HepG2 (cell line): ENCODE results near the gene COBLL1. TPM values are rescaled to one million over a fixed set of nuclear protein-coding genes. Genes with fewer than 3 reads are reported as not detected.

Experiments used
- ATAC-seq: fragments of 200-7000 bp; cut with Tn5 transposase; 3 replicates; pipeline ENCODE4 v1.9.1; 2020; ENCODE audit warnings: mild to moderate bottlenecking, moderate library complexity
- BruUV-seq: library from RNA; stranded (reverse); fragments of 400-500 nt; replicated peaks from 2 replicates; lab custom pipeline; 2021; lab: Mats Ljungman, UMichigan
- CTCF ChIA-PET: fragments of 300-600 bp; formaldehyde crosslinking; extraction: SDS; loops from one replicate; lab custom pipeline; 2021; ENCODE audit warnings: low total read pairs, inconsistent platforms, low intra/inter-chr PET ratio; lab: Yijun Ruan, JAX
- POLR2A ChIA-PET: fragments of 350-600 bp; sonication (Branson Sonifier 250); formaldehyde crosslinking; loops from one replicate; lab custom pipeline; 2020; ENCODE audit warnings: antibody characterized with exemption, inconsistent platforms; lab: Yijun Ruan, JAX
- DNase-seq: peaks from one replicate; pipeline ENCODE4 v3.0.0-alpha.2; 2015; ENCODE audit warnings: low spot score
- FAIRE-seq: peaks from 3 replicates; lab custom pipeline; 2011; peaks lifted over from hg19 to GRCh38; lab: Jason Lieb, UNC
- H2AFZ ChIP-seq: one replicate; pipeline ENCODE4 v1.6.1; 2011; ENCODE audit warnings: low read length, inconsistent platforms
- H3K27ac ChIP-seq: fragments of 300-600 bp; 3 replicates; pipeline ENCODE4 v1.8.0; 2011; ENCODE audit warnings: mixed run types, mild to moderate bottlenecking, mixed read lengths, low read length, inconsistent platforms; ENCODE audit not compliant: insufficient read depth; ENCODE audit errors: extremely low read length
- H3K27me3 ChIP-seq, 2 experiments: fragments of 200-600 bp in 1 of 2; 2 replicates in 1 of 2; 3 replicates in 1 of 2; pipeline versions ENCODE4 v1.6.0 to v1.8.0; 2011; ENCODE audit warnings: low read length in 2 of 2, mild to moderate bottlenecking in 2 of 2, moderate library complexity in 2 of 2, inconsistent platforms in 1 of 2; ENCODE audit not compliant: insufficient read depth in 2 of 2, control insufficient read depth in 1 of 2
- H3K36me3 ChIP-seq, 2 experiments: fragments of 200-600 bp in 1 of 2; replicated peaks in 1 of 2; 2 replicates in 1 of 2; 3 replicates in 1 of 2; pipeline versions ENCODE4 v1.5.1 to v1.8.0; 2011; ENCODE audit warnings: low read length in 2 of 2, inconsistent platforms in 1 of 2; ENCODE audit not compliant: insufficient read depth in 2 of 2, control insufficient read depth in 1 of 2
- H3K4me1 ChIP-seq: 2 replicates; pipeline ENCODE4 v1.5.1; 2012; ENCODE audit warnings: low read length, inconsistent platforms; ENCODE audit not compliant: insufficient read depth
- H3K4me2 ChIP-seq: 2 replicates; pipeline ENCODE4 v1.6.0; 2011; ENCODE audit warnings: low read depth, low read length, inconsistent platforms
- H3K4me3 ChIP-seq, 3 experiments: fragments of 200-600 bp in 1 of 3; sonication (generic), shearing (Covaris generic) in 1 of 3; replicated peaks in 1 of 3; 2 replicates each; pipeline ENCODE4 v1.5.1; 2011 to 2016; ENCODE audit warnings: low read length in 3 of 3, inconsistent platforms in 2 of 3, low read depth in 2 of 3, mild to moderate bottlenecking in 2 of 3, control low read depth in 1 of 3, mixed read lengths in 1 of 3; ENCODE audit not compliant: insufficient read depth in 1 of 3
- H3K79me2 ChIP-seq: one replicate; pipeline ENCODE4 v1.6.1; 2011; ENCODE audit warnings: low read length, inconsistent platforms; ENCODE audit not compliant: insufficient read depth
- H3K9ac ChIP-seq: 2 replicates; pipeline ENCODE4 v1.6.0; 2011; ENCODE audit warnings: mild to moderate bottlenecking, low read depth, low read length, inconsistent platforms; ENCODE audit not compliant: insufficient read depth
- H3K9me3 ChIP-seq: 2 replicates; pipeline ENCODE4 v1.5.1; 2012; ENCODE audit warnings: mild to moderate bottlenecking, low read length
- H4K20me1 ChIP-seq: 2 replicates; pipeline ENCODE4 v1.6.0; 2011; ENCODE audit warnings: inconsistent platforms, mild to moderate bottlenecking, low read length, moderate library complexity; ENCODE audit not compliant: insufficient read depth
- ADNP ChIP-seq: sonication (generic); formaldehyde crosslinking; IDR thresholded peaks from 2 replicates; pipeline ENCODE4 v1.4.0; 2020; ENCODE audit warnings: missing genetic modification reagents
- CEBPB ChIP-seq: IDR thresholded peaks from 2 replicates; pipeline ENCODE4 v1.6.1; 2011; ENCODE audit warnings: low read depth, low read length, improper control_type of control experiment, borderline replicate concordance
- CREM ChIP-seq, 2 experiments: sonication (generic) in 1 of 2; formaldehyde crosslinking in 1 of 2; IDR thresholded peaks; 2 replicates each; pipeline versions ENCODE4 v1.4.0 to v1.6.1; 2016 to 2020; ENCODE audit warnings: antibody characterized with exemption in 1 of 2, mild to moderate bottlenecking in 1 of 2, missing genetic modification reagents in 1 of 2
- DMAP1 ChIP-seq: IDR thresholded peaks from 2 replicates; pipeline ENCODE4 v1.6.1; 2016
- EEA1 ChIP-seq: sonication (generic); formaldehyde crosslinking; IDR thresholded peaks from 2 replicates; pipeline ENCODE4 v1.5.1; 2020; ENCODE audit warnings: mild to moderate bottlenecking, missing genetic modification reagents, borderline replicate concordance
- FOXA1 ChIP-seq, 2 experiments: fragments of 450-650 bp in 1 of 2; sonication (generic) in 1 of 2; formaldehyde crosslinking in 1 of 2; IDR thresholded peaks; 2 replicates each; pipeline versions ENCODE4 v1.4.0 to v1.6.1; 2016 to 2020; ENCODE audit warnings: missing genetic modification reagents in 1 of 2
- HHEX ChIP-seq: IDR thresholded peaks from 2 replicates; pipeline ENCODE4 v1.6.1; 2016; ENCODE audit warnings: control low read depth
- ISX ChIP-seq: sonication (generic); formaldehyde crosslinking; conservative IDR thresholded peaks from 2 replicates; pipeline ENCODE4 v1.5.0; 2020; ENCODE audit warnings: missing genetic modification reagents
- NFATC3 ChIP-seq: sonication (generic); formaldehyde crosslinking; IDR thresholded peaks from 2 replicates; pipeline ENCODE4 v1.5.1; 2020; ENCODE audit warnings: mild to moderate bottlenecking, missing genetic modification reagents
- NKX3-1 ChIP-seq: sonication (generic); formaldehyde crosslinking; IDR thresholded peaks from 2 replicates; pipeline ENCODE4 v1.5.0; 2020; ENCODE audit warnings: missing genetic modification reagents
- PTBP1 ChIP-seq: fragments of 200-400 bp; formaldehyde crosslinking; IDR thresholded peaks from 2 replicates; pipeline ENCODE4 v1.6.1; 2018; ENCODE audit warnings: low read length, low read depth; ENCODE audit not compliant: poor library complexity, severe bottlenecking
- ZFP37 ChIP-seq: sonication (generic); formaldehyde crosslinking; IDR thresholded peaks from 2 replicates; pipeline ENCODE4 v1.4.0; 2020; ENCODE audit warnings: missing genetic modification reagents, borderline replicate concordance
- ZNF44 ChIP-seq: sonication (generic); formaldehyde crosslinking; IDR thresholded peaks from 2 replicates; pipeline ENCODE4 v1.5.1; 2020; ENCODE audit warnings: mild to moderate bottlenecking, missing genetic modification reagents
- ZNF878 ChIP-seq: sonication (generic); formaldehyde crosslinking; IDR thresholded peaks from 2 replicates; pipeline ENCODE4 v1.8.1; 2023; ENCODE audit warnings: mild to moderate bottlenecking, missing genetic modification reagents, moderate library complexity
- ZNF879 ChIP-seq: sonication (generic); formaldehyde crosslinking; IDR thresholded peaks from 2 replicates; pipeline ENCODE4 v1.8.1; 2023; ENCODE audit warnings: missing genetic modification reagents
- ZSCAN9 ChIP-seq: IDR thresholded peaks from 2 replicates; pipeline ENCODE4 v1.6.1; 2016; ENCODE audit warnings: borderline replicate concordance
- WGBS: methylation state at CpG from one replicate; pipeline ENCODE4 v1.1.6; 2017; ENCODE audit warnings: low lambda C conversion rate; 5-methylcytosine and 5-hydroxymethylcytosine counted together
- in situ Hi-C: cut with HindIII; loops from 2 replicates; pipeline ENCODE4 v1.10.0; 2017; ENCODE audit warnings: low pct_unique_long_range_greater_than_20kb; ENCODE audit not compliant: extremely low pct_ligation_motif_present
- intact Hi-C: fragments of 100-400 bp; cut with micrococcal nuclease; formaldehyde crosslinking; loops from one replicate; pipeline ENCODE4 v1.10.0; 2022; ENCODE audit not compliant: unreplicated experiment
- polyA plus RNA-seq, 8 experiments: library from polyadenylated mRNA; depleted of rRNA in 3 of 8; stranded (reverse) in 7 of 8; unstranded in 1 of 8; fragments of >200 nt; fragmentation: Illumina TruSeq in 4 of 8; extraction: Trizol in 4 of 8; gene quantifications; 2 replicates each; pipeline versions ENCODE4 v1.2.1 to v1.2.3, GENCODE V29; 2011 to 2016; ENCODE audit warnings: low read depth in 4 of 8, missing spikeins in 1 of 8, mixed read lengths in 1 of 8; ENCODE audit not compliant: insufficient read depth in 1 of 8
- total RNA-seq, 5 experiments: library from RNA; depleted of rRNA; stranded (reverse); fragments of >200 nt; fragmentation: Illumina TruSeq; extraction: Trizol; gene quantifications; 2 replicates each; pipeline ENCODE4 v1.2.3, GENCODE V29; 2016; ENCODE audit warnings: low read depth in 1 of 5
- TF ChIP-seq, protein P1 (sequence below): sonication (generic); formaldehyde crosslinking; IDR thresholded peaks from 2 replicates; pipeline ENCODE4 v1.8.1; 2022; ENCODE audit warnings: low read depth, mild to moderate bottlenecking, missing genetic modification reagents
- TF ChIP-seq, protein P2 (sequence below): IDR thresholded peaks from 2 replicates; pipeline ENCODE4 v1.6.1; 2016; ENCODE audit warnings: mild to moderate bottlenecking, missing biosample characterization, missing genetic modification reagents

Gene COBLL1
- total and polyA plus RNA-seq, 2 of the 13 experiments (the other 11 are each of a cell fraction or from before 2014, with no cell fraction given): 32.6 to 86.8 TPM

DNA sequence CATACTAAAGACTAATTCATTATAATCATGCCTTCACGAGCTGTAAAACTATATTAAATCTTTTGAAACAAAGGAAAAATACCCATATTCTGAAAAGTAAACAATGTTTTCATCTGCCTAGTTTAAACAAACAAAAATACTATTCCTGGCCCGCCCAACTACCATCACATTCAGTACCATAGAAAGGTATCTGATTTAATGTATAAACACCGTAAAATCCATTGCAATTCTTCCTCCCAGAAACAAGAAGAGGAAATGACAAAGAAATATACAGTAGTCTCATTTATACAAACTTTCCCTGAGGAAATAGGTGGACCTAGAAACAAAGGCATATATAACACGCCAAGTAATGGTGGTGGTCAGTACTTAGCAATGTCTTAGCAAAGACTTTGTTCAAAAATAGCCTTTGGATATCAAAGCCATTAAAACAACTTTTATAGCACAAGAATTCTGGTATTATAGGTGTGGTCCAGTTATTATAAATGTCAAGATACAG is 71.2 kb downstream of the COBLL1 start:
- no peaks in the 10 kb centered on the region for H4K20me1 ChIP-seq
- intact Hi-C loops: no loop called here
- in situ Hi-C loops: no loop called here
- no peak overlapping the region for H3K9ac ChIP-seq
- no peaks in the 10 kb centered on the region for H3K27me3 ChIP-seq
- BruUV-seq: no TSS peak
- H3K36me3 ChIP-seq: no peaks in the 10 kb centered on the region; a peak in 1 of 5 replicates
- no peak overlapping the region for H3K4me2 ChIP-seq
- no peaks in the 10 kb centered on the region for H3K9me3 ChIP-seq
- no peak overlapping the region for H2AFZ ChIP-seq
- DNase-seq (no peak), FAIRE-seq (no peak), ATAC-seq (no peak)
- TF ChIP-seq, protein P1, sequence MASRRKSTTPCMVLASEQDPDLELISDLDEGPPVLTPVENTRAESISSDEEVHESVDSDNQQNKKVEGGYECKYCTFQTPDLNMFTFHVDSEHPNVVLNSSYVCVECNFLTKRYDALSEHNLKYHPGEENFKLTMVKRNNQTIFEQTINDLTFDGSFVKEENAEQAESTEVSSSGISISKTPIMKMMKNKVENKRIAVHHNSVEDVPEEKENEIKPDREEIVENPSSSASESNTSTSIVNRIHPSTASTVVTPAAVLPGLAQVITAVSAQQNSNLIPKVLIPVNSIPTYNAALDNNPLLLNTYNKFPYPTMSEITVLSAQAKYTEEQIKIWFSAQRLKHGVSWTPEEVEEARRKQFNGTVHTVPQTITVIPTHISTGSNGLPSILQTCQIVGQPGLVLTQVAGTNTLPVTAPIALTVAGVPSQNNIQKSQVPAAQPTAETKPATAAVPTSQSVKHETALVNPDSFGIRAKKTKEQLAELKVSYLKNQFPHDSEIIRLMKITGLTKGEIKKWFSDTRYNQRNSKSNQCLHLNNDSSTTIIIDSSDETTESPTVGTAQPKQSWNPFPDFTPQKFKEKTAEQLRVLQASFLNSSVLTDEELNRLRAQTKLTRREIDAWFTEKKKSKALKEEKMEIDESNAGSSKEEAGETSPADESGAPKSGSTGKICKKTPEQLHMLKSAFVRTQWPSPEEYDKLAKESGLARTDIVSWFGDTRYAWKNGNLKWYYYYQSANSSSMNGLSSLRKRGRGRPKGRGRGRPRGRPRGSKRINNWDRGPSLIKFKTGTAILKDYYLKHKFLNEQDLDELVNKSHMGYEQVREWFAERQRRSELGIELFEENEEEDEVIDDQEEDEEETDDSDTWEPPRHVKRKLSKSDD (CRISPR knock-in tag): no peak
- TF ChIP-seq DMAP1 (CRISPR knock-in tag): no peak
- TF ChIP-seq FOXA1 (IDR thresholded peaks at IDR 0.05): peak; percentile 30; the same call in 1 of the 2 replicates
- TF ChIP-seq FOXA1 (CRISPR knock-in tag; IDR thresholded peaks at IDR 0.05): no peak
- peaks cover 85% of the 10 kb centered on the region for H3K79me2 ChIP-seq
- no peak overlapping the region for H3K27ac ChIP-seq
- peaks cover 44% of the 10 kb centered on the region for H3K4me1 ChIP-seq
- ChIA-PET CTCF (no interaction called here), POLR2A (no interaction called here)
- no peak overlapping the region for H3K4me3 ChIP-seq
- 97% methylated on average over 4 of the region's 4 CpGs for WGBS

DNA sequence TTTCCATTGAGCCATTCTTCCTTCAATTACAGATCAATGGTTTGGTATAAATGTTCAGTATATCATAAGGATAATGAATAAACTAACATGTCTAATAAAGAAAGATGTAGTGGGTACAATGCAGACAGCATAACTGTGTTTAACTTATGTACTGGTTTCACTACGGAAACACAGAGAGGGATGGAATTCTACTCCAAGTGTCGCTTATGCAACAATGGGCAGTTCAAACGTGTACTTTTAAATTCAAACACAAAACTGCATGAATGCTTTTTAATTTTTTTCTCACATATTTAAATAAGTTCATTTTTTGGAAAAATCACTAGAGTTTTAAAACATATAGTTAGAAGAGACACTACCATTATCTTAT is 74.7 kb downstream of the COBLL1 start:
- Histone ChIP-seq H3K9me3 (no peaks in the 10 kb centered on the region), H3K27ac (no peak overlapping the region), H3K36me3 (no peaks in the 10 kb centered on the region; a peak in 1 of 5 replicates), H2AFZ (no peak overlapping the region), H3K4me3 (no peak overlapping the region), H3K4me2 (peak overlapping the region; percentile 8; the same call in 1 of the 2 replicates), H3K4me1 (peaks cover 31% of the 10 kb centered on the region), H3K79me2 (peaks cover 90% of the 10 kb centered on the region), H3K27me3 (no peaks in the 10 kb centered on the region), H3K9ac (no peak overlapping the region), H4K20me1 (no peaks in the 10 kb centered on the region)
- ATAC-seq (no peak), DNase-seq (peak; percentile 31), FAIRE-seq (no peak)
- BruUV-seq: no TSS peak
- ChIA-PET POLR2A (no interaction called here), CTCF (no interaction called here)
- in situ Hi-C loops (no loop called here), intact Hi-C loops (no loop called here)
- 65% methylated on average over 3 of the region's 3 CpGs for WGBS
- TF ChIP-seq ZNF878 (CRISPR knock-in tag): no peak
- TF ChIP-seq ZSCAN9 (CRISPR knock-in tag): no peak
- TF ChIP-seq ISX: no peak
- TF ChIP-seq ADNP (CRISPR knock-in tag): no peak
- no peak for TF ChIP-seq ZNF879 (CRISPR knock-in tag)
- TF ChIP-seq CREM (IDR thresholded peaks at IDR 0.05): 0 out of 2 replicates have a peak, but pooled peaks have one; percentile 16
- no peak for TF ChIP-seq CREM (CRISPR knock-in tag; IDR thresholded peaks at IDR 0.05)
- no peak for TF ChIP-seq EEA1 (CRISPR knock-in tag)
- TF ChIP-seq NKX3-1 (CRISPR knock-in tag): no peak
- TF ChIP-seq ZNF44 (CRISPR knock-in tag): no peak
- peak; percentile 53; the same call in 1 of the 2 replicates for TF ChIP-seq CEBPB
- no peak for TF ChIP-seq HHEX (CRISPR knock-in tag)
- no peak for TF ChIP-seq ZFP37 (CRISPR knock-in tag)
- TF ChIP-seq, protein P2, sequence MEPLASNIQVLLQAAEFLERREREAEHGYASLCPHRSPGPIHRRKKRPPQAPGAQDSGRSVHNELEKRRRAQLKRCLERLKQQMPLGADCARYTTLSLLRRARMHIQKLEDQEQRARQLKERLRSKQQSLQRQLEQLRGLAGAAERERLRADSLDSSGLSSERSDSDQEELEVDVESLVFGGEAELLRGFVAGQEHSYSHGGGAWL (CRISPR knock-in tag): no peak
- no peak for TF ChIP-seq NFATC3 (CRISPR knock-in tag)
- TF ChIP-seq PTBP1: no peak
